Renal cortex interstitium (tissue), 11 donors: ENCODE results near the gene SMCHD1. TPM values are rescaled to one million over a fixed set of nuclear protein-coding genes. Genes with fewer than 3 reads are reported as not detected.
"Not testable (repeated sequence)": the region's sequence is repeated elsewhere in the genome, so short reads cannot be mapped to it uniquely, and the experiment has no call there.

Source experiments
- DNase-seq, 11 donors: peaks; one replicate each; pipeline ENCODE4 v3.0.0-alpha.2; 2013; ENCODE audit warnings: low read depth in 9 of 11, low spot score in 4 of 11; ENCODE audit errors: extremely low read depth in 1 of 11
- polyA plus RNA-seq, 3 donors: library from polyadenylated mRNA; unstranded; fragments of 120-200 nt; gene quantifications; one replicate each; pipeline ENCODE4 v1.2.1, GENCODE V29; 2013; ENCODE audit not compliant: insufficient read length in 3 of 3

The SMCHD1 gene
- polyA plus RNA-seq, 3 donors: 62.5 to 77.0 (median 75.9) TPM

DNA sequence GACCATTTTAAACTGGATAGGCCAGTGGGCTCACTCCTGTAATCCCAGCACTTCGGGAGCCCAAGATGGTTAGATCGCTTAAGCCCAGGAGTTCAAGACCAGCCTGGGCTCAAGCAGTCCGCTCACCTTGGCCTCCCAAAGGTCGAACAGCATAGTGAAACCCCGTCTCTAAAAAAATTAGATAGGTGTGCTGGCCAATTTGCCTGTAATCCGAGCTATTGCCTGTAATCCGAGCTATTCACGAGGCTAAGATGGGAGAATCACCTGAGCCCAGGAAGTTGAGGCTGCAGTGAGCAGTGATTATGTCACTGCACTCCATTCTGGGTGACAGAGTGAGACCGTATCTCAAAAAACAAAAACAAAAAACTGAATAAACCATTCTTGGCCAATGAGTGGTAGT, 138.6 kb downstream of the SMCHD1 start:
- DNase-seq: no peak

DNA sequence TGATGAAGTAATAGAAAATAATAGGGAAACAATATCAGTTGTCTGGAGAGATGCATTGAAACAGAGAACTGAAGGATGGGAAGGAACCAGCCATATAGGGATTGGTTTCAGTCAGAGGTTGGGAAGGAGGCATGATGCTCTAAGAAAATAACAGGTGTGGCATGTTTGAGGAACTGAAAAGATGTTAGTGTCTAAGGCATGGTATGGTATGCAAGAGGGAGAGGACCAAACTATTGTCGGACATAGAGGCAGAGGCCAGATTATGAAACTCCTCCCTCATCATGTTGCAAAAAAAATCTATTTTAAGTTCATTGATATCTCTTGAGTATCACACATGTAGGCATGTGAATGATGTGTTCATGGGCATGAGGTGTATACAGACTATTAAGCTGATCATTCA, 142.4 kb downstream of the SMCHD1 start:
- no peak for DNase-seq

DNA sequence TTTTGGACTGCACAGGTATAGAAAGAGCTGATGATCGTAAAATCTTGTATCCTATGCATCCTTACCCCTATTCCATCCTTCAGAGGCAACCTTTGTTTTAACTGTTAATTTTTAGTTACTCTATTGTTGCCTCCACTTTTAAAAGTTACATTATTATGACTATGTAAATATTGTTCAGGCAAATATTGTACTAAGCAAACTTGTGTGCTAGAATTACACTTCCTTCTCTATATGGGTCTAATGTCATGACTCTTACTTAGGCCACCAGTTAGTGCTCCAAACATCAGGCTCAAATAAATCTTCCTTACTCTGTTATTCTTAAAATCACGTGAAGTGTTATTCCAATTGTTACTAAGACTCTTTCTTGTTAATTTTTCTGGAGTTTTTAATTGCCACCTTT, 143.8 kb downstream of the SMCHD1 start:
- DNase-seq: no peak

DNA sequence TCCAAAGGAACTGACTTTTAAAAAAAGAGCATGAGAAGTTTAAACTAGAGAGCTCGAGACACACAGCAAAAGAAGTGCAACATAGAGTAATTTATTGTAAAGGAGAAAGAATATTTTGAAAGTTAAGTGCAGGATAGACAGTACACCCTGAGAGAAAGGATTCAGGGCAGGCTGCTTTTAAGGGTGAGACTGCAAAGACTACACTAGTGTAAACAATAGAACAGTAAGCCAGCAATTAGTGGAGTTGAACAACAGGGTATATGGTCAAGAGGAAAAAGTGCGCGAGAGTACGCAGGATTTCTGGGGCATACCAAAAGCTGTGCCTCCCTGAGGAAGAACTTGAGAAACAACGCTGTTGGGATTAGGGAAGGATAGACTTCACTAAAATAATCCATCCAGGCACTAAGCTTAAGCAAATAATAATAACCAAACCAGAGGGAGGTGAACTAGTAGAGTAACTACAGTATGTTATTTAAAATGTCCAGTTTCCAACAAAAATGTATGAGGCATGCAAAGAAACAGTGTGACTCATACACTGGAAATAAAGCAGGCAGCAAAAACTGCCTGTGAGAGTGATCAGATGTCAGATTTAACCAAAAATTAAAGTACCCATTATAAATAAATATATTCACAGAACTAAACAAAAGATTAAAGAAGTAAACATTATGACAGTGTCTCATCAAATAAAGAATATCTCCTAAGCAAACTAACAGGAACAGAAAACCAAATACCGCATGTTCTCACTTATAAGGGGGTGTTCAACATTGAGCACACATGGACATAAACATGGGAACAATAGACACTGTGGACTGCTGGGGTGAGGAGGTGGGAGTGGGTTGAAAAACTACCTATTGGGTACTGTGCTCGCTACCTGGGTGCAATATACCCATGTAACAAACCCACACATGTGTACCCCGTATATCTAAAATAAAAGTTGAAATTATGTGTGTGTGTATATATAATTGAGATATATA, 150.7 kb downstream of the SMCHD1 start:
- no peak for DNase-seq

DNA sequence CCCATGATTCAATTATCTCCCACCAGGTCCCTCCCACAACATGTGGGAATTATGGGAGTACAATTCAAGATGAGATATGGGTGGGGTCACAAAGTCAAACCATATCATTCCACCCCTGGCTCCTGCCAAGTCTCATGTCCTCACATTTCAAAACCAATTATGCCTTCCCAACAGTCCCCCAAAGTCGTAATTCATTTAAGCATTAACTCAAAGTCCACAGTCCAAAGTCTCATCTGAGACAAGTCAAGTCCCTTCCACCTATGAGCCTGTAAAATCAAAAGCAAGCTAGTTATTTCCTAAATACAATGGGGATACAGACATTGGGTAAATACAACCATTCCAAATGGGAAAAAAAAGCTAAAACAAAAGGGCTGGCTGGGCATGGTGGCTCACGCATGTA, 153.1 kb downstream of the SMCHD1 start:
- DNase-seq: not testable (repeated sequence)

DNA sequence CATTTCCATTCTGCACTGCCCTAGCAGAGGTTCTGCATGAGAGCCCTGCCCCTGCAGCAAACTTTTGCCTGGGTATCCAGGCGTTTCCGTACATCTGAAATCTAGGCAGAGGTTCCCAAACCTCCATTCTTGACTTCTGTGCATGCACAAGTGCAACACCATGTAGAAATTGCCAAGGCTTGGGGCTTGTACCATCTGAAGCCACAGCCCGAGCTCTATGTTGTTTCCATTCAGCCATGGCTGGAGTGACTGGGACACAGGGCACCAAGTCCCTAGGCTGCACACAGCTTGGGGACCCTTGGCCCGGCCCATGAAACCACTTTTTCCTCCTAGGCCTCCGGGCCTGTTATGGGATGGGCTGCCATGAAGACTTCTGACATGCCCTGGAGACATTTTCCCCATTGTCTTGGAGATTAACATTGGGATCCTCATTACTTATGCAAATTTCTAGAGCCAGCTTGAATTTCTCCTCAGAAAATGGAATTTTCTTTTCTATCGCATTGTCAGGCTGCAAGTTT, 154.2 kb downstream of the SMCHD1 start:
- DNase-seq: not testable (repeated sequence)

DNA sequence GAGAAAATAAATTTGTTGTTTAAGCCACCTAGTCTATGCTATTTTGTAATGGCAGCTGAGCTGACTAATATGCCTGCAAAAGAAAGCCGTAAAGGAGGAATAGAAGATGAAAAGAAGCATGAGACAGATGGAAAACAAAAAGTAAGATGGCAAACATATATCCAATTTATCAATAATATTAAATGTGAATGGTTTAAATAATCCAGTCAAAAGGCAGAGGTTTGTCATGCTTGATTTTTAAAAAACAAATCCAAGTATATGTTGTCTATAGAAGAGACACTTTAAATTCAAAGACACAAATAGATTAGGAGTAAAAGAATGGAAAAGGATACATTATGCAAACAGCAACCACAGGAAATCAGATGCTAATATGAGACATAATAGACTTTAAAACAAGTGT, 155.9 kb downstream of the SMCHD1 start:
- no peak for DNase-seq

DNA sequence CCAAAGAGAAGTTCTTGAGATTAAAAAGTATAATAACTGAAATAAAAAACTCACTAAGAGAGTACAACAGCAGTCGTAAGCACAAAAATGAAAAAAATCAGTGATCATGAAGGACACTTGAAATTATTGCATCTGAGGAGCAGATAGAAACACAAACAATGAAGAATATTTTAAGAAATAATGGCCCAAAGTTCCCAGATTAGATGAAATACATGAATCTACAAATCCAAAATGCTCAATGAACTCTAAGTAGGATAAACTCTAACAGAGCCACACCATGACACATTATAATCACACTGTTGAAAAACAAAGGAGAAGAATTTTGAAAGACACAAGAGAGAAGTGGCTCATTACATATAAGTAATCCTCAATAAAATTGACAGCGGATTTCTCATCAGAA, 159.4 kb downstream of the SMCHD1 start:
- no peak for DNase-seq

DNA sequence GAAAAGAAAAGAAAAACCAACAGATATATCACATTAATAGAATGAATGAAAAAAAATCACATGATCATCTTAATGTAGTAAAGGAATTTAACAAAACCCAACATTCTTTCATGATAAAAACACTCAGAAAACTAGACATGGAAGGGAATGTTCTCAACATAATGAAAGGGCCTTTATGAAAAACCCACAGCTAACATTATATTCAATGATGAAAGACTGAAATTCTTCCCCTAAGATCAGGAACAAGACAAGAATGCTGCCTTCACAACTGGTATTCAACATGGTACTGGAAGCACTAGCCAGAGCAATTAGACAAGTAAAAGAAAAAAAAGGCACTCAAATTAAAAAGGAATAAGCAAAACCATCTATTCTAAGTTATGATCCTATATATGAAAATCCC, 162.8 kb downstream of the SMCHD1 start:
- no peak for DNase-seq

DNA sequence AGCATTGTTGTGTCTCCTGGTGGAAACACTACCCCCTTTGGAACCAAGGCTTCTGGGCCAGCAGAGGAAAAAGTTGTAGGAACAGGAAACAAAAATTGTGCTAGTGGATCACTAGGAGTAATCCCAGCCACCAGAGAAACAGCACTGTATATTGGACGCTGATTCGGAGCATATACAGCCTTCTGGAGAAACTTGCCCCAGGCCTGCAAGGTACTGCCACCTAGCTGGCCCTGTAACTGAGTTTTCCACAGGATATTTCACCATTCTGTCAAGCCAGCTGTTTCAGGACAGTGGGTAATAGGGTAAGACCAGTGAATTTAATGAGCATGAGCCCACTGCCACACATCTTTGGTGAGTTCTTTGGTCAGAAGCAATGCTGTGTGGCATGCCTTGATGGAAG, 166.2 kb downstream of the SMCHD1 start:
- no peak for DNase-seq

DNA sequence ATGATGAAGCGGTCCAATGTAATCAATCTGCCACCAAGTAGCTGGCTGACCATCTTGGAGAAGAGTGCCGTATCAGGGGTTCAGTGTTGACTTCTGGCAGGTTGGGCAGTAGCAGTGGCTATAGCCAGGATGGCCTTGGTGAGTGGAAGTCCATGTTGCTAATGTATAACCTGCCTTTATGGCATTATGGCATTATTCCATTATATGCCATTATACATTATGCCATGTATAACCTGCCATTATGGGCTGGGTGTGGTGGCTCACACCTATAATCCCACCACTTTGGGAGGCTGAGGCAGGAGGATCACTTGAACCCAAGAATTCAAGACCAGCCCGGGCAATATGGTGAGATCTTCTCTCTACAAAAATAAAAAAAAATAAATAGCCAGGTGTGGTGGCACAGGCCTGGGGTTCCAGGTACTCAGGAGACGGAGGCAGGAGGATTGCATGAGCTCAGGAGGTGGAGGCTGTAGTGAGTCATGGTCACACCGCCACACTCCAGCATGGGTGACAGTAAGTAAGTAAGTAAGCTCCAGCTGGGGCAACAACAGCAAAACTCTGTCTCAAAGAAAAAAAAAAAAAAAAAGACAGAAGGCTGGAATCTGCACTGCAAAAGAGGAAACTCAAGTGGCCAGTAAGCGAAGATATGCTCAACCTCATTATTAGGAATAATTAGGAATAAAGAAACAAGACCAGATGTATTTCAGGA, 166.8 kb downstream of the SMCHD1 start:
- no peak for DNase-seq

DNA sequence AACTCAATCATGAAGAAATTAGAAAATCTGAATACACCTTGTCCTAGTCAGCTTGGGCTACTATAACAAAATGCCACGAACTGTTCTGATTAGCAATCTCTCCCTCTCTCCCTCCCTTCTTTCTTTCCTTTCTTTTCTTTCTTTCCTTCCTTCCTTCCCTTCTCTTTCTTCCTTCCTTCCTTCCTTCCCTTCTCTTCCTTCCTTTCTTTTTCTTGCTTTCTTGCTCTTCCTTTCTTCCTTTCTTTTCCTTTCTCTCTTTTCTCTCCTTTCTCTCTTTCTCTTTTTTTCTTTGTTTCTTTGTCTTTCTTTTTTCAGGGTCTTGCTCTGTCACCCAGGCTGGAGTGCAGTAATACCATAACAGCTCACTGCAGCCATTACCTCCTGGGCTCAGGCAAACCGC, 167.7 kb downstream of the SMCHD1 start:
- no peak for DNase-seq

DNA sequence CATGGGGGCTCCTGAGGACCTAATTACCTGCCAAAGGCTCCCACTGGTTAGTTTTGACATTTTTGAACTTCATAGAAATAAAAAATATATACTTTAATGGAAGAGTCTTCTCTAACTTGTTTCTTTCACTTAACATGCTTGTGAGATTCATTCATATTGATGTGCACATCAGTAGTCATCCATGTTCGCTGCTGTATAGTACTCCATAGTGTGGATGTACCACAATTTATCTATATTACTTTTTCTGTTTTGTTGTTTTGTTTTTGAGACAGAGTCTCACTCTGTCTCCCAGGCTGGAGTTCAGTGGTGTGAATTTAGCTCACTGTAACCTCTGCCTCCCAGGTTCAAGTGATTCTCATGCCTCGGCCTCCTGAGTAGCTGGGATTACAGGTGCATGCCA, 168.4 kb downstream of the SMCHD1 start:
- no peak for DNase-seq

DNA sequence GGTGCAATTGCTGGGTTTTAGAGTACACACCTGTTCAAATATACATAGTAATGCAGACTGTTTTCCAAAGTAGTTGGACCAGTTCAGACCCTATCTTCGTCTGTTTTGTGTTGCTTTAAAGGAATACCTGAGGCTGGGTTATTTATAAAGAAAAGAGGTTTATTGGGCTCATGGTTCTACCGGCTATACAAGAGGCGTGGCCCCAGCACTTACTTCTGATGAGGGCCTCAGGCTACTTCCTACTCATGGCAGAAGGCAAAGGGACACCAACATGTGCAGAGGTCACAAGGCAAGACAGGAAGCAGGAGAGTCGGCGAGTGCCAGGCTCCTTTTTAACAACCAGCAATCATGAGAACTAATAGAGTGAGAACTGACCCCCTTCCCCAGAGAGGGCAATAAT, 169.3 kb downstream of the SMCHD1 start:
- DNase-seq: no peak

DNA sequence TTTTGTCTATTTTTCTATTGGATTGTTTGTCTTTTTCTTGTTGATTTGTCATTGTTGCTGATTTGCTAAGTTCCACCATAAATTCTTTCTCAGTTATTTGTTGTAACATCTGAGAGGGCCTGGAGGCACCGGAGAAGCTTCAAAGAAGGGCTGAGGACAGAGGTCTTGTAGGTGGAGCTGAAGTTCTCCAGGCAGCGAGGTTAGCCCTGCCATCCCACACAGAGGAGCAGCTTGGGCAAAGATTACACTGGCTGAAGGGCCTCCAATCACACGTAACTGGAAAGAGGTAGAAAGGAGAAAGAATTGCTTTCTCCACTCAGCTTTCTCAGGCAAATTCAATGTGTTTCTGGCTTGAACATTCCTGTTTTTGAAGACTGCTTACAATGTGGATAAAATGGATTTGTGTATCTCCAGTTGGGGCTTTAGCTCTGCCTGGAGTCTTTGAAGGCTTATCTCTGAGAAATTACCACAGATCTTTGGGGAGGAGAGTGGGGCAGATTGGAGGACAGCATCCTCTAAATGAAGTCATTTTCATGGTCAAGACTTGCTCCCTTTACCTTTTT, 170.2 kb downstream of the SMCHD1 start:
- DNase-seq: no peak

DNA sequence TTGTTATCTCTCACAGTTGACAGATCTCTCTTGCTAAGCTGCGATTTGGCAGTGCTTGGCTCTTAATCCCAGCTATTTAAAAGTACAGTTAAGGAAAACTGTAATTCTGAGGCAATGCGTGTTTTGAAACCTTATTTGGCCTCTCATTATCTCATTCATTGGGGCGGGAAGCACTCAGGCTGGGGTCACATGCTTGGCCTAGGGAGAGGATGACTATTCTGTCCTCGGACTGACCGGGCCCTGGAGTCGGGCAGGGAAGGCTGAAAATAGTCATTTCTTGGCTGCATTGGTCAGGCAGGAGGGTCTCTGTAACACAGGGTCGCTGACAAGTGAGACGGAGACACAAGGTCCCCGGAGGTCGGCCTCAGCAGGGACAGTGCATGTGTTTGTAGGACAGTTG, 171.1 kb downstream of the SMCHD1 start:
- DNase-seq: no peak

DNA sequence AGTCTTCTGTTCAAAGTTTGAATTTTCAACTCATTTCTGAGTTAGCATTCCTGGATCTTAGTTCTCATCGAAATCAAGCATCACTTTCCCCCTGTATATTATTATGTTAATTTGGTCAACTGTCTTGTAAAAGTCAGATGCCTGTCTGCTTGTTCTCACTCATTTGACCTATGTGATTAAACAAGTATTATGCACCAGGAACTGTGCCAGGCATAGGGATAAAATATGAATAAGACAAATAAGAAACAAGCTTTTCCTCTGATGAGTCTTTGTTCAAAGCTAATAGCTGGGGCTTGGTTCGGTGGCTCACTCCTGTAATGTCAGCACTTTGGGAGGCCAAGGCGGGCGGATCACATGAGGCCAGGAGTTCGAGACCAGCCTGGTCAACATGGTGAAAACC, 171.5 kb downstream of the SMCHD1 start:
- DNase-seq: no peak

DNA sequence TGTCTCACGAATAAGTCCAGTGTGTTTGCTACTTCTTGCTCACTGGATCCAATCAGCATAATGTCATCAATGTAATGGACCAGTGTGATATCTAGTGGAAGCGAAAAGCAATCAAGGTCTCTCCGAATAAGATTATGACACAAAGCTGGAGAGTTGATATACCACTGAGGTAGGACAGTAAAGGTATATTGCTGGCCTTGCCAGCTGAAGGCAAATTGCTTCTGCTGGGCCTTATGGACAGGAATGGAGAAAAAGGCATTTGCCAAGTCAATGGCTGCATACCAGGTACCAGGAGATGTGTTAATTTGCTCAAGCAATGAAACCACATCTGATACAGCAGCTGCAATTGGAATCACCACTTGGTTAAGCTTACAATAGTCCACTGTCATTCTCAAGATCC, 180.6 kb downstream of the SMCHD1 start:
- DNase-seq: not testable (repeated sequence)

DNA sequence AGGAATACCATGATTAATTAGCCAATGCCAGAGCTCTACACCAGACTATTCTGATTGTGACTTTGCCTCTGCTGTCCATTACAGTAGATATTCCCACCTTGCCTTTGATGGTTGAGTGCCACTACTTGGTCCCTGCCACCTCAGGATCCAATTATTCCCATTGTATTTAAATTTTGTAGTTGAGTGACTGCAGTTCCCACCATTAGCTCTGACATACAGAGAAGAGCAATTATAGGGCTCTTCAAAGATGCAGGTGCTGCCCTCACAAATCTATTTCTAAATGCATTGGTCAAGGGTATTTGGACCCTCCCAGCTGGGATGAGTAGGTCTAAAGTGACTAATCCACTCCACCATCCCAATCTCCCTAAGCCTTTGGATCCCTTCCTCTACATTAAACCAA, 181.8 kb downstream of the SMCHD1 start:
- DNase-seq: not testable (repeated sequence)

DNA sequence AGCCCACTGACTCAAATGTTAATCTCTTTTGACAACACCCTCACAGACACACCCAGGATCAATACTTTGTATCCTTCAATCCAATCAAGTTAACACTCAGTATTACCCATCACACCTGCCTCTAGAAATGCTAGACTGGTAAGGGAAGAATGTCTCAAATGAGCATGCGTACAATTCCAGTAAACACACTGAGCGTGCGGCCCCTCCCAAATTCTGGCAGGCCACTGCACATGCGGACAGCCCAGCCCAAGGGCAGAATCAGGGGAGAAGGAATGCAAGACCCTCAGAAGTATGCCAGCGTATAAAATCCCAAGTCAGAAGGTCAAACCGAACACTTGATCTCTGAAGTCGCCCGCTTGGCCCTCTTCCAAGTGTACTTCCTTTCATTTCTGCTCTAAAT, 183.7 kb downstream of the SMCHD1 start:
- no peak for DNase-seq
